ENCODE data around the gene REV3L.
"Not testable (repeated sequence)": the region's sequence is repeated elsewhere in the genome, so short reads cannot be mapped to it uniquely, and the experiment has no call there.

The REV3L gene, protein sequence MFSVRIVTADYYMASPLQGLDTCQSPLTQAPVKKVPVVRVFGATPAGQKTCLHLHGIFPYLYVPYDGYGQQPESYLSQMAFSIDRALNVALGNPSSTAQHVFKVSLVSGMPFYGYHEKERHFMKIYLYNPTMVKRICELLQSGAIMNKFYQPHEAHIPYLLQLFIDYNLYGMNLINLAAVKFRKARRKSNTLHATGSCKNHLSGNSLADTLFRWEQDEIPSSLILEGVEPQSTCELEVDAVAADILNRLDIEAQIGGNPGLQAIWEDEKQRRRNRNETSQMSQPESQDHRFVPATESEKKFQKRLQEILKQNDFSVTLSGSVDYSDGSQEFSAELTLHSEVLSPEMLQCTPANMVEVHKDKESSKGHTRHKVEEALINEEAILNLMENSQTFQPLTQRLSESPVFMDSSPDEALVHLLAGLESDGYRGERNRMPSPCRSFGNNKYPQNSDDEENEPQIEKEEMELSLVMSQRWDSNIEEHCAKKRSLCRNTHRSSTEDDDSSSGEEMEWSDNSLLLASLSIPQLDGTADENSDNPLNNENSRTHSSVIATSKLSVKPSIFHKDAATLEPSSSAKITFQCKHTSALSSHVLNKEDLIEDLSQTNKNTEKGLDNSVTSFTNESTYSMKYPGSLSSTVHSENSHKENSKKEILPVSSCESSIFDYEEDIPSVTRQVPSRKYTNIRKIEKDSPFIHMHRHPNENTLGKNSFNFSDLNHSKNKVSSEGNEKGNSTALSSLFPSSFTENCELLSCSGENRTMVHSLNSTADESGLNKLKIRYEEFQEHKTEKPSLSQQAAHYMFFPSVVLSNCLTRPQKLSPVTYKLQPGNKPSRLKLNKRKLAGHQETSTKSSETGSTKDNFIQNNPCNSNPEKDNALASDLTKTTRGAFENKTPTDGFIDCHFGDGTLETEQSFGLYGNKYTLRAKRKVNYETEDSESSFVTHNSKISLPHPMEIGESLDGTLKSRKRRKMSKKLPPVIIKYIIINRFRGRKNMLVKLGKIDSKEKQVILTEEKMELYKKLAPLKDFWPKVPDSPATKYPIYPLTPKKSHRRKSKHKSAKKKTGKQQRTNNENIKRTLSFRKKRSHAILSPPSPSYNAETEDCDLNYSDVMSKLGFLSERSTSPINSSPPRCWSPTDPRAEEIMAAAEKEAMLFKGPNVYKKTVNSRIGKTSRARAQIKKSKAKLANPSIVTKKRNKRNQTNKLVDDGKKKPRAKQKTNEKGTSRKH (N-terminal part only)

DNA sequence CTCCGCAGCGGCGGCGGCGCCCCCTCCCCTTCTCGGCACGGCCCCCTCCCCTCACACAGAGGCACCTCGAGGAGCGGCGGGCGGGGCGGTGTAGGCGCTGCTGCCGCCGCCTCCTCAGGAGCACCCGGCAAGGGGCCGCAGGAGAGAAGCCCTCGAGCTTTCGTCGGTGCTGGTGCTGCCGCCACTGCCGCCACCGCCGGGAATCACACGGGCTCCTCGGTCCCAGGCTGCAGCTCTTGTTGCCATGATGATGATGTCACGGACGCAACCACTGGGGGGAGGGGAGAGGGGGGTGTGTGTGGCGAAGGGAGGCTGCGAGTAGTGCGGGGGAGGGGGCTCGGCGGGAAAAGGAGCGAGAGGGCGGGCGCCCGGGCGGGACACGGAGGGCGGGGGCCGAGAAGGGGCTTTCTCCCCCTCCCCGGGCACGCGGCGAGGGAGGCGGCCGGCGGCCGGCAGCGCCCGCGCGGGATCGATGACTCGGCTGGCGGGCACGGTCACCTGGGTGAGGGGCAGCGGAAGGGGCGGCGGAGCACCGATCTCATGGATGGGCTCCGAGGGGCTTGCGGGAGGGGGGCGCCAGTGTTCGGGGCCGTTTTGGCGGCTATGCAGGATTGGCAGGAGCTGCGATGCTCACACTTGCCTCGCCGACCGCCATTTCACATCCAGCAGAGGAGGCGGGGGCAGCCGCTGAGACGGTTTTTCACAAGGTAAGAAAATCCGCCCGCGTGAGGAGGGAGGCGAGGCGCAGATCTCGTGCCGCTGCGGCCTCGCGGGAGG is at the start of gene REV3L:
TSS of gene REV3L (minus strand) at position 260 of the 777 bp plus-strand sequence. CDS start 330 bp downstream, outside the sequence.
- peak; percentile 85 to 88 for DNase-seq (ENCODE audit: low read depth in 2 of 2)

DNA sequence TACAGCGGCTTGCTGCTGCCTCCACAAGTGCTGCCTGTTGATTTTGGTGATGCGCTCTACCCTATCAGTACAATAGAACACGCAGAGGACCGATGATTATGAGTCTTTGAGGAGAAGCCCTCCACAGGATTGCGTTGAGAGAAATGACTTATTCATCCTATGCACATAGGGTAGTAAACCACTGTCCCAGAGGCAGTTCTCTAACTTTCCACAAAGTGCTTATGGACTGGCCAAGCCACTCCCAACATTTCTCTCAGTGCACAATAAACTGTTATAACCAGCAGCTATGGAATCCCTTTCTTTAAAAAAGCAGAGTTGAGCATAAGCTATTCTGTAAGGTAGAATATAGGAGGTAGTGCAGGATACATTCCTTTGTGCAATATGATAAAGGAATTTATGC is 48.2 kb upstream of the REV3L start:
- no peak for DNase-seq (ENCODE audit: low read depth in 2 of 2)

DNA sequence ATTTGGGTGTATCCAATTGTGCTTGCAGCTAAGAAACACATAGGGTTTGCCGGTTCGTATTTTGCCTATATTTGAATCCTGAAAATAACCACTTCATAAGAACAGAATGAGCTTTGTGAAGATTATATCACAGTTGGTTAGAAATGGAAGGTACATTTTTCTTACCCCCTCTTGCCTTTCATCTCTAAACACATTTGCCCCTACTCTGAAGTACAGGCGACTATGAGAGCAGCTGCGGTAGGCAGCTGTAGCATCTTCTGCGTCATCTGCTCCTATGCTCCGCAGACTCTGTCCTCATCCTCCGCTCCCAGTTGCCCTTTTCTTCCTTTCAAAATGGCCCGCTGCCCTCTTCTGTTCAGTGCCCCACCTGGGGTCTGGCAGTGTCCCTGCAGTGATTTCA is 47.6 kb upstream of the REV3L start:
- DNase-seq (ENCODE audit: low read depth in 2 of 2), result no peak

DNA sequence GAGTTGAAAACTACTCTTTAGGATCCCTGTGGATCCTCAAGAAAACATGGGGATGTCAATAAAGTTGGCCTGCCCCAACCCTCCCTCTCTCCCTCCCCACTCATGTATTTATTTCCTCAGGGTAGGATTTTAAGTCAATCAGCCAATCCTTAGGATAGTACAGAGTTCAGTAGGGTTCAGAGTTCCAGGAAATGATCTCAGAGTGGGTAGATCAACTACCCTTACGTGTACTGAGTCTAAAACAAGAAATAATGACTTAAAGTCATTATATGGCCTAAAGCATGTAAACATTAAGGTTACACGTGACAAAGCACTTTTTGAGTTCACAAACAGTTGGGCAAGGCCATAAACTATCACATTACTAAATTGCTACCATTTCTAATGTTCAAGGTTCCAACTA is 47.2 kb upstream of the REV3L start:
- DNase-seq (ENCODE audit: low read depth in 2 of 2), result no peak

DNA sequence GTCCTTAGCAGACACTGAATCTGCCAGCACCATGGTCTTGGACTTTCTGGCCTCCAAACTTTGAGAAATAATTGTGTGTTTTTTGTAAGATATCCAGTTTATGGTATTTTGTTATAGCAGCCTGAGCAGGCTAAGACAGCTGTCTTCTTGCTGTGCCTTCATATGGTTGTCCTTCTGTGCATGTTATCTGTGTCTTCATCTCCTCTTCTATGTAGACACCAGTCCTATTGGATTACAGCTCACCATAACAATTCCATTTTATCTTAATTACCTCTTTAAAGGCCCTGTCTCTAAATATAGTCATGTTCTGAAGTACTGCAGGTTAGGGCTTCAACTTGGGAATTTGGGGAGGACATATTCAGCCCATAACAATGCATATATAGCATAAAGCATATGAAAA is 44.3 kb upstream of the REV3L start:
- DNase-seq (ENCODE audit: low read depth in 2 of 2), result no peak

DNA sequence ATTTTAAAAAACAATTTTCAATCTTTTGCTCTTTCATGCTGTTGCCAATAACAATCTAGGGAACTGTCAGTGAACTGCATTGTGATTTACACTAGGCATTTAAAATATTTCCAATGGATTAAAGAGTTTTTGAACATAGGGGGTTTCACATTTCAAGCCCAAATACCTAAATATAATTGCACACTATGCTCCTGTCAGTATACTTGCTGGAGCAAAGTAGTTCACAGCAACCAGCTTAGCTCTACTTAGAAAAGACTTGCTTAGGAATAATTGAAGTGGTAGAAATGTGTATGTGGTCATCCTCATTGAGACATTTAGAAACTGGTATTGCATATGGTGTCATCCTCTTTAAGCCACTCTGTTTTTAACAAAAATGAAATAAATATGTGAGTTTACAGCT is 41.7 kb upstream of the REV3L start:
- no peak for DNase-seq (ENCODE audit: low read depth in 2 of 2)

DNA sequence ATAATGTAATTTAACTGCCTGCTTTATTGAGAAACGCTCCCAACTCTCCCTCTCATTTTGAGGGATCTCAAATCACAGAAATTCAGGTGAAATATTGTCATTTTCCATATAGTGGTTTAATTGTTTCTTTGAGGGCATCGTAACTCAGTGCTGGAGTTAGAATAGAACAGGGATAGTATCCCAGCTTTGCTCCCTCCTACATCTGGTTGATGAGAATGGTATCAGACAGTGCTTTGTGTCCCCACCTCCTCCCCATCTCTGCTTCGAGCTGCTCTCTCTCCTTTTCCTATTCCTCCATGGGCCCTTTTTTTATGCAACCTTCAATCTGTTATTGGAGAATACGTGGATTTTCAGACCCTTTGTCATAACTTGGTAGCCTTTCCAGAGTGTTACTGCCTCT is 41.2 kb upstream of the REV3L start:
- no peak for DNase-seq (ENCODE audit: low read depth in 2 of 2)

DNA sequence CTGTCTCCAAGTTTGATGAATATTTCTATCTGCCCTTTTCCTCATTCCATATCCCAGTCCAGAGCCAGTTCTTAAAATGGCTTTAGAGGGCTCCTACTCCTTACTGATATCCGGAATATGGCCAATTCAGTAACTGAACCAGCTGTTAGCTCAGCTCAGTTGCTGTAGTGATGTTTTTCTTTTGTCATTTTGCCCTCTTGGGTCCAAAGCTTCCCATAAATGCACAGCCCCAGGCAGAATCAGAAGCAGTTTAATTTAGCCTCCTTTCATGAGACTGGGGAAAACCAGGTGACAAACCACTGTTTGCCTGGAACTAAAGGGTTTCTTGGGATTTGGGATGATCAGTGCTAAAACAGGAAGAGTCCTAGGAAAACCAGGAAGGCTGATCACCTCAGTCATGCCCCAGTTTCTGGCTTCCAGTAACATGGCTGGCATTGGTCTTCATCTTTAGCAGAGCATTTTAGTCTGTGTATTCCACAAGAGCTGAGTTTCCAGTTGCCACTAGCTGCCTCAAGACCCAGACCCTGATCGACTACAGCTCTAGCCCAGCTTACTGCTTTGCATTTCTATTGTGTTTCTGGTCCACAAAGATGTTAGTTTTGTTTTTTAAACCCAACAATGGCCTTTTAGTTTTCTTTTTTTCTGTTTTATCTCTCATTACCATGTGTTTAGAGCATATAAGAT is 40.6 kb upstream of the REV3L start:
- no peak for DNase-seq (ENCODE audit: low read depth in 2 of 2)

DNA sequence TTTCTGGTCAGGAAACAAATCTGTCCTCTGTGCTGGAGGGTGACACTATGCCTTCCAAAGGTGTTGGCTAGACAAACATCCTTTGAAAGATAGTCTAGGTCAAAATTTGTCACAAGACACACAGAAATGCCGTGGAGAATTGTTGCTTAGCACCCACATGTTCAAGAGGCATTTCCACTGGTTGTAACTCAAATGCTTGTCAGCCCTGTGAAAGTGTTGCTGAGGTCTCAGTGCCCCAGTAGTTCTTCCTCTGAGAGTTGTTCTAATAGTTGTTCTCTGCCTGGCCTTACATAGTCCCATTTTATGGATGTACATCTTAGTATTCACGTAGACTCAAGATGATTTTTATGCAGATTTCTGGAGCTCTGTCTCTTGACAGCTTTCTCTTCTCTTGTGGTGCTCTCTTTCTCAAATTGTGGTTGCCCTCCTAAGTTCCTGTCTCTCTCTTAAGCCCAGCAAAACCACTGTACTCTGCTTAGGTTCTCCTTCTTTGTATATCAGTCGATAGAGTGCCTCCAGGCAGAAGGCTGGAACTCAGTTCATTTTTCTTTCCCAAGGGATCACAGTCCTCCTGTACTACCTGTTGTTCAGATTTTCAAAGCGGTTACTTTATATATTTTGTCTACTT is 39.5 kb upstream of the REV3L start:
- no peak for DNase-seq (ENCODE audit: low read depth in 2 of 2)

DNA sequence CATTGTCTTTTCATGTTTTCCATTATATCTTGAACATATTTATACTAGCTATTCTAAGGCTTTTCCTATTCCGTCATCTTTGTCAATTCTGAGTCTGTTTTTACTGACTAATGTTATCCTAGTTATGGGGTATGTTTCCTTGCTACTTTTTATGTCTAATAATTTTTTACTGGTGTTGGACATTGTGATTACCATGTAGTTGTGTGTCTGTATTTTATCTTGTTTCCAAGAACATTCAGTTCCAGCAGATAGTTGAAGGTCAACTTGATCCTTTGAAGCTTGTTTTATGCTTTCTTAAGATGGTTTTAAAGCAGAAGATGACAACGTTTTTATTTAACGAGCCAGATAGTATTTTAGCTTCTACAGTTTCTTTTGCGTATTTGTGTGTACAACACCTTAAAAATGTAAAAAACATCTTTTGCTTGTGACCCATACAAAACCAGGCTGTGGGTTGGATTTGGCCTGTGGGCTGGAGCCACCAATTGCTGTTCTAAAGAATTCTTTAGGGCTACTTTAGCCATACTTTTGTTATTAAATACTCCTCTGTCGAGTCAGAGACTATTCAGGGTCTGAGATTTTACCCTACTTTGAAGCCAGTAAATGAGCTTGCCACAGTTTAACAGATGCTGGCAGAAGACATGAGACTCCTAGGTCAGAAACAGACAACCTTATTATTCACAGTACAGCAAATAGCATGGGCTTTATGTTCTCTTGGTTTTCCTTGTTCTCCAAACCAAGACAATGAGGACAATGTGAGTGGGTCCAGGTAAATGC is 38.7 kb upstream of the REV3L start:
- no peak for DNase-seq (ENCODE audit: low read depth in 2 of 2)

DNA sequence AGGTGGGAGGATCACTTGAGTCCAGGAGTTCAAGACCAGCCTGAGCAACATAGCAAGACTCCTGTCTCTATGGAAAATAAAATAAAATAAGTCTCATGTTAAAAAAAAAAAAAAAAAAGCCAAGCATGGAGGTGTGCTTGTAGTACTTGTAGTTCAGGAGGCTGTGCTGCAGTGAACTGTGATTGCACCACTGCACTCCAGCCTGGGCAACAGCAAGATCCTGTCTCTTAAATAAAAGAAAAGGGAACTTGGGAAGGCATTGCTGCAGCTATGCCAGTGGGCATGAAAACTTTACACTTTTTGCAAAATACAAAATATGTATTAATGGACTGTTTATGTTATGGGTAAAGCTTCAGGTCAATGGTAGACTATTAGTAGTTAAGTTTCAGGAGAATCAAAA is 37.5 kb upstream of the REV3L start:
- no peak for DNase-seq (ENCODE audit: low read depth in 2 of 2)

DNA sequence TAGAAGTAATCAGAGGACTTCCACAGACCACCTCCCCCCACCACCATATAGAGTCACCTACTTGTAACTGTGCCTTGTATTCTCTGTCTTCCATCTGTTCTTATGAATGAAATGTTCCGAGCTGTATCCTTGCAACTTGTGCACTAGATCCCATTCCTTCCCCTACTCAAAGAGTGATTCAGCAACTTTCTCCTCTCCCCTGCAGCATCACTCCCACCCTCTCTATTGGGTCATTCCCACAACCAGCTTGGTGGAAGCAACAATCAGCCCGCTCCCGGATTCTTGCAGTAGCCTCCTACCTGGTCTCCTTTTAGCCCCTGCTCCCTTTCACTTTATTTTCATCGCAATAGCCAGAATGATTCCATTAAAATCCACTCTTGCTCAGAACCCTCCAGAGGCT is 34.9 kb upstream of the REV3L start:
- no peak for DNase-seq (ENCODE audit: low read depth in 2 of 2)

DNA sequence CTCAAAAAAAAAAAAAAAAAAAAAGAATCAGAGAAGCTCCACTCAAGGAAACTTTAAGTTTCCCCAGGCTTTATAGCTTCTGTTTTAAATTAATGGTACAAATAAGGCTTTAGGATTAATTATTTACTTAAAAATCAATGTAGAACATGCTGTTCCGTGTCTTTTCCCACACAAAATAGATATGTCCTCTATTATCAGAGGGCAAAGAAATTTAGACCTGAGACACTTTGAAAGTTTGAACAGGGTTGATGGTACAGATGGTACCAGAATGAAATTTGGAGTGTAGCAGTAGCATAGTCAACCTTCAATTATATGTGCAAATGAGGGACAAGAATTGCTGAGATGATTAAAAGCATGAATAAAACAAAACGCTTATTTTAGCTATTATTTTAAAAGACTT is 32.2 kb upstream of the REV3L start:
- no peak for DNase-seq (ENCODE audit: low read depth in 2 of 2)

DNA sequence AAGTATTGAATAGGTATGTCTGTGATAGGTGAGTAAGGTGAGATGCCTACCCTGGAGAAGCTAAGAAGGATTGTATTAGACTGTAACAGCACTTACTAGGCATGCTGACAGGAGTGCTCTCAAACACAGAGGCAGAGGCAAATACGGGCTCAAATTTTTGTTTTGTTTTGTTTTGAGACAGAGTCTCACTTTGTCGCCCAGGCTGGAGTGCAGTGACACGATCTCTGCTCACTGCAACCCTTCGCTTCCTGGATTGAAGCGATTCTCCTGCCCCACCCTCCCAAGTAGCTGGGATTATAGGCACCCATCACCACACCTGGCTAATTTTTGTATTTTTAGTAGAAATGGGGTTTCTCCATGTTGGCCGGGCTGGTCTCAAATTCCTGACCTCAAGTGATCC is 31.5 kb upstream of the REV3L start:
- not testable (repeated sequence) for DNase-seq (ENCODE audit: low read depth in 2 of 2)

DNA sequence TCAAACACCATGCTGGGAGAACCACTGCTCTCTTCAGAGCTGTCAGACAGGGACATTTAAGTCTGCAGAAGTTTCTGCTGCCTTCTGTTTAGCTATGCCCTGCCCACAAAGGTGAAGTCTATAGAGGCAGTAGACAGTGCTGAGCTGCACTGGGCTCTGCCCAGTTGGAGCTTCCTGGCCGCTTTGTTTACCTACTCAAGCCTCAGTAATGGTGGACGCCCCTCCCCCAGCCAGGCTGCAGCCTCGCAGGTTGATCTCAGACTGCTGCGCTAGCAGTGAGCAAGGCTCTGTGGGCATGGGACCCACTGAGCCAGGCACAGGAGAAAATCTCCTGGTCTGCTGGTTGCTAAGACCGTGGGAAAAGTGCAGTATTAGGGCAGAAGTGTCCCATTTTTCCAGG is 24.2 kb upstream of the REV3L start:
- DNase-seq (ENCODE audit: low read depth in 2 of 2), result not testable (repeated sequence)

DNA sequence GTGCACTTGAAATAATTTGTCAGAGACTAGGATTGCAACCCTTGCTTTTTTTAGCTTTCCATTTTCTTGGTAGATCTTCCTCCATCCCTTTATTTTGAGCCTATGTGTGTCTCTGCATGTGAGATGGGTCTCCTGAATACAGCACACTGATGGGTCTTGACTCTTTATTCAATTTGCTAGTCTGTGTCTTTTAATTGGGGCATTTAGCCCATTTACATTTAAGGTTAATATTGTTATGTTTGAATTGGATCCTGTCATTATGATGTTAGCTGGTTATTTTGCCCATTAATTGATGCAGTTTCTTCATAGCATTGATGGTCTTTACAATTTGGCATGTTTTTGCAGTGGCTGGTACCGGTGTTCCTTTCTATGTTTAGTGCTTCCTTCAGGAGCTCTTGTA is 22.5 kb upstream of the REV3L start:
- not testable (repeated sequence) for DNase-seq (ENCODE audit: low read depth in 2 of 2)

DNA sequence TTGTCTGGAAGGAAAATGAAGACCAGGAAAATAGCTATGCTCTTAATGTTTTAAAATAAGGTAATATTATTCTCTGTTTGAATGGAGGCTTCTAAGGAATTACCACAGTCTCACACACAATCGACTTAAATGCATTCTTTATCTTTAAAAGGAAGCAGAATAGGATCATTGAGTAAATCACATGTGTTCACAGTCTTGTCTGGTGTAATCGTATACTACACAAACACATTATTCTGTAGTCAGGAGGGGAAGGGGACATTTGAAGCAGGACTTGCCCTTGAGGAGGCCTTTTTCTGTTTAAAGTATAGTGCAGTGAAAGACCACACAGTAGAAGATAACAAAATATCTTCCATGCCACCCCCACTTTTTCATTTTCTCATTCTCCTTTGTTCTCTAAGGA is 20.6 kb upstream of the REV3L start:
- DNase-seq (ENCODE audit: low read depth in 2 of 2), result no peak

DNA sequence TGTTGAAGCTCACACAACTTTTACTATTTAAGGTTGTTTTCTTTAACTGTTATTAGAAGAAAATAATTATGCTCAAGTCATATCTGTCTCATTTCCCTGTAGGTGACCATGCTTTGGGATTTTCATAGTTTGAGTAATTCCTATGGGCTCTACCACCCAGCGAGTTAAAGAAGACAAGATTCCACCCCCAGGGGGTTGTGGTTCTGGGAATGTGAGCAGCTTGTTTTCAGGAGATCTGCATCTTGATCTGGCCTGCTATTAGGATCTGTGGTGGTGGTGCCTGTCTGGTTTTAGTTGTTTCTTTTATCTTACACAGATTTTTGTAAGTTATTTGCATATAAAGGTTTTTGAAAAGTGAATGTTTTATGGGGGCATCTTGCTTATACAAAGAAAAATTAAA is 20.2 kb upstream of the REV3L start:
- no peak for DNase-seq (ENCODE audit: low read depth in 2 of 2)

DNA sequence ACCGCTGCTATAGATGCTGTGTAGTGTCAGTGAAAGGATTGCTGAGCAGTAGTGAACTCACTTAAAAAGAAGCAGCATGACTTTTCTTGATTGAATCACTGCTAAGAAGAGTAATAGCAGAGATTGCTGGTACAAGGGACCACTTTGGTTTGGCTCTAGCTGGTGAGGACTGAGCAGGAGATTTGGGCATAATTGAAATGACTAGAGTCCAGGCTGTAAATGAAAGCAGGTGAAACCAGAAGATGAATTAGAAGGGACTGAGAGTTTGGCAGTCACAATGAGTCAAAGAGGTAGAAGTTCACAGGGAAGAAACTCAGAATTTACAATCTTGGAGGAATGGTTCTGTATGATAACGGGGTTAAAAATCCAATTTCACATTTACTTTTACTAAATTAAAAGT is 19.1 kb upstream of the REV3L start:
- no peak for DNase-seq (ENCODE audit: low read depth in 2 of 2)
